Measurements from ENCODE around the gene ZNF619.

ZNF619 gene

DNA sequence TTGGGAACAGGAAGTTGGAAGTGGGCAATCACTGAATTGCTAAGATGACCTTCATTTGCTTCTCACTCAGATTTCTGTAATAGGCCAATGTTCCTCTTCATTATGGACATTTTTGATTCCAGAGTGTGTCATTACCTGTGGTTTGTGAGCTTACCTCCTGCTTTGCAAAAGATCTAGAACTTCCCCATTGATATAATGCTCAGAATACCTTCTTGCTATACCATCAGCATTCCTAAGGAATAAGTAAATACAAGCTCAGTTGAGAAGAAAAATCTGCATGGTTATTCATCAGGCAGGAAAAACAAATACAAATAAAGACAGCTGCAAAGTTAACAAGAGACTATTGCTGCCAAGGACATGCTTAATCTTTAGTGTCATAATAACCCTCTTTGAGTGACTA, 25.4 kb upstream of the ZNF619 start:
- DNase-seq (ENCODE audit: extremely low read depth, low read depth) = no peak
- no peak overlapping the region for H3K4me3 ChIP-seq (replicated peaks; ENCODE audit: low read depth, low read length)
- TF ChIP-seq, protein P1, sequence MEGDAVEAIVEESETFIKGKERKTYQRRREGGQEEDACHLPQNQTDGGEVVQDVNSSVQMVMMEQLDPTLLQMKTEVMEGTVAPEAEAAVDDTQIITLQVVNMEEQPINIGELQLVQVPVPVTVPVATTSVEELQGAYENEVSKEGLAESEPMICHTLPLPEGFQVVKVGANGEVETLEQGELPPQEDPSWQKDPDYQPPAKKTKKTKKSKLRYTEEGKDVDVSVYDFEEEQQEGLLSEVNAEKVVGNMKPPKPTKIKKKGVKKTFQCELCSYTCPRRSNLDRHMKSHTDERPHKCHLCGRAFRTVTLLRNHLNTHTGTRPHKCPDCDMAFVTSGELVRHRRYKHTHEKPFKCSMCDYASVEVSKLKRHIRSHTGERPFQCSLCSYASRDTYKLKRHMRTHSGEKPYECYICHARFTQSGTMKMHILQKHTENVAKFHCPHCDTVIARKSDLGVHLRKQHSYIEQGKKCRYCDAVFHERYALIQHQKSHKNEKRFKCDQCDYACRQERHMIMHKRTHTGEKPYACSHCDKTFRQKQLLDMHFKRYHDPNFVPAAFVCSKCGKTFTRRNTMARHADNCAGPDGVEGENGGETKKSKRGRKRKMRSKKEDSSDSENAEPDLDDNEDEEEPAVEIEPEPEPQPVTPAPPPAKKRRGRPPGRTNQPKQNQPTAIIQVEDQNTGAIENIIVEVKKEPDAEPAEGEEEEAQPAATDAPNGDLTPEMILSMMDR (IDR thresholded peaks at IDR 0.05; ENCODE audit: low read depth, low read length, missing control alignments) = no peak

DNA sequence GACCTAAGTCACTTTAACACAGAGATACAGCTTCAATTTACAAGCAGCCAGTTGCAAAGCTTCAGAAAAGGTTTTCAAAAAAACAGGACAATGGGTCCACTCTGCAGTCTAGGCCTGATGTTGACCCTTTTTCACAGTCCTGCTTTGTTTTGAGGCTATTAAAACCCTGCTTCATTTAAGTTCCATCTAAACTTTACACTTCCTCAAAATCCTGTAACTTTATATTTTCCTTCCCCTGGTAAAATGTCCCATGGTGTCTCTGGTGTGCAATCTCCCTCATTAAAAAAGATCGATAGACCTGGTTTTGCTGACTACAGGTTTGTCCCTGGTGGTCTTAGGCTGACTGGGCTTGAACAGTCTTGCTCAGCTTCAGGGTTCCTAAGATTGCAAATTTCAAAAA, 24.9 kb upstream of the ZNF619 start:
- no peak for DNase-seq (ENCODE audit: extremely low read depth, low read depth)
- TF ChIP-seq, protein P1 (IDR thresholded peaks at IDR 0.05; ENCODE audit: low read depth, low read length, missing control alignments) = no peak
- H3K4me3 ChIP-seq (replicated peaks; ENCODE audit: low read depth, low read length) = peak overlapping the region; percentile 67

GRCh38 chr3:40452562-40452875, 24.4 kb upstream of the ZNF619 start:
- peak overlapping the region; percentile 67 for H3K4me3 ChIP-seq (replicated peaks; ENCODE audit: low read depth, low read length)
- TF ChIP-seq, protein P1 (IDR thresholded peaks at IDR 0.05; ENCODE audit: low read depth, low read length, missing control alignments) = no peak
- no peak for DNase-seq (ENCODE audit: extremely low read depth, low read depth)

GRCh38 chr3:40452876-40453730, 23.8 kb upstream of the ZNF619 start:
- peak overlapping the region; percentile 67 for H3K4me3 ChIP-seq (replicated peaks; ENCODE audit: low read depth, low read length)
- TF ChIP-seq, protein P1 (IDR thresholded peaks at IDR 0.05; ENCODE audit: low read depth, low read length, missing control alignments) = no peak

DNA sequence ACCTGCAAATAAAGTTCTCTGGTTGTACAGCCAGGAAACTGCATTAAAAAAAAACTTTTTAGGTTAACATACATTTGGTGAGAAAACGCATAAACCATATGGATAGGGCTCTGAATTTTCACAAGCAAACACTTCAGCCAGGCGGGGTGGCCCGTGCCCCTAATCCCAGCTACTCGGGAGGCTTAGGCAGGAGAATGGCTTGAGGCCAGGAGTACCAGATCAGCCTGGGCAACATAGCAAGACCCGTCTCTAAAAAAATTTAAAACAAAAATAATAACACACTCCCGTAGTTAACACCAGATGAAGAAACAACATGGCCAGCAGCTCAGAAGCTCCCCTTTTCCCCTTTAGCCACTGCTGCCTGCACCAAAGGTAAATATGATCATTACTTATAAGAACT, 23.0 kb upstream of the ZNF619 start:
- TF ChIP-seq, protein P1 (IDR thresholded peaks at IDR 0.05; ENCODE audit: low read depth, low read length, missing control alignments) = no peak
- DNase-seq (ENCODE audit: extremely low read depth, low read depth) = no peak
- H3K4me3 ChIP-seq (replicated peaks; ENCODE audit: low read depth, low read length) = peak overlapping the region; percentile 67

More at GRCh38 chr3:40452876-40453730, 23.8 kb upstream of the ZNF619 start:
- DNase-seq (ENCODE audit: extremely low read depth, low read depth) = peak; percentile 98

- TF ChIP-seq, protein P1 (IDR thresholded peaks at IDR 0.05; ENCODE audit: low read depth, low read length, missing control alignments) = no peak
- no peak for DNase-seq (ENCODE audit: extremely low read depth, low read depth)
- no peak overlapping the region for H3K4me3 ChIP-seq (replicated peaks; ENCODE audit: low read depth, low read length)
Observed at GRCh38 chr3:40455328-40455727, 21.6 kb upstream of the ZNF619 start.
